ENCODE results near the gene TSHZ3.

DNA sequence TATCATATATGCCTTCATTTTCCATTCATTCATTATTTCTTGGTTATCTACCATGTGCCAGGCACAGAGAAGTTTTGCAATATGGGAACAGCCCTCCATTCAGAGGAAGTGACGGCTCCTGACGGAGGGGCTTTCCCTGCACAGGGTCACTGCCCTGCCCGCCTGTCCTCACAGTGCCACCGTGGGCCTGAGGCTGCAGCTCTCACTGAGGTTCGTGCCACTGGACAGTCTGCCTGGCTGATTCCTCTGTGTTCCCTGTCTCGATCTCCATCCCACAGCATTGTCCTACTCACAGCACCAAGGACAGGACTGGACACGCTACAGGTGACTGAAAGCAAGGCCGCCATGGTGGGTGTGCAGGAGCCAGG, 92.7 kb downstream of the TSHZ3 start:
- TF ChIP-seq, protein P1, sequence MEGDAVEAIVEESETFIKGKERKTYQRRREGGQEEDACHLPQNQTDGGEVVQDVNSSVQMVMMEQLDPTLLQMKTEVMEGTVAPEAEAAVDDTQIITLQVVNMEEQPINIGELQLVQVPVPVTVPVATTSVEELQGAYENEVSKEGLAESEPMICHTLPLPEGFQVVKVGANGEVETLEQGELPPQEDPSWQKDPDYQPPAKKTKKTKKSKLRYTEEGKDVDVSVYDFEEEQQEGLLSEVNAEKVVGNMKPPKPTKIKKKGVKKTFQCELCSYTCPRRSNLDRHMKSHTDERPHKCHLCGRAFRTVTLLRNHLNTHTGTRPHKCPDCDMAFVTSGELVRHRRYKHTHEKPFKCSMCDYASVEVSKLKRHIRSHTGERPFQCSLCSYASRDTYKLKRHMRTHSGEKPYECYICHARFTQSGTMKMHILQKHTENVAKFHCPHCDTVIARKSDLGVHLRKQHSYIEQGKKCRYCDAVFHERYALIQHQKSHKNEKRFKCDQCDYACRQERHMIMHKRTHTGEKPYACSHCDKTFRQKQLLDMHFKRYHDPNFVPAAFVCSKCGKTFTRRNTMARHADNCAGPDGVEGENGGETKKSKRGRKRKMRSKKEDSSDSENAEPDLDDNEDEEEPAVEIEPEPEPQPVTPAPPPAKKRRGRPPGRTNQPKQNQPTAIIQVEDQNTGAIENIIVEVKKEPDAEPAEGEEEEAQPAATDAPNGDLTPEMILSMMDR (IDR thresholded peaks at IDR 0.05), result no peak
- no peak for TF ChIP-seq POLR2A (IDR thresholded peaks at IDR 0.05)
